ENCODE data around the gene TMEM266.
"Not testable (repeated sequence)": the region's sequence is repeated elsewhere in the genome, so short reads cannot be mapped to it uniquely, and the experiment has no call there.

The TMEM266 gene

GRCh38 chr15:76034111-76034510 is 25.7 kb upstream of the TMEM266 start:
- no peak overlapping the region for H4K91ac ChIP-seq (ENCODE audit: low read length)
- H3K18ac ChIP-seq (ENCODE audit: low read depth in 1 of 2, low read length in 2 of 2), result no peak overlapping the region
- H3K9ac ChIP-seq (ENCODE audit: low read length), result no peak overlapping the region
- H3K4me2 ChIP-seq (ENCODE audit: low read length, poor library complexity, severe bottlenecking), result no peak overlapping the region
- H3K9me3 ChIP-seq (ENCODE audit: control insufficient read depth, low read length), result peaks cover 9% of the 10 kb centered on the region
- no peak overlapping the region for H2BK5ac ChIP-seq (ENCODE audit: low read depth, low read length, poor library complexity, severe bottlenecking)
- H3K79me1 ChIP-seq (replicated peaks; ENCODE audit: low read length, poor library complexity, severe bottlenecking), result no peaks in the 10 kb centered on the region
- no peaks in the 10 kb centered on the region for H3K4me1 ChIP-seq (ENCODE audit: control insufficient read depth, insufficient read depth, low read depth, low read length)
- H3K4ac ChIP-seq (ENCODE audit: low read depth in 1 of 2, low read length in 2 of 2), result no peak overlapping the region
- no peak overlapping the region for H3K14ac ChIP-seq (ENCODE audit: low read length in 2 of 2)
- no peaks in the 10 kb centered on the region for H3K36me3 ChIP-seq (ENCODE audit: control insufficient read depth in 1 of 2, insufficient read depth in 2 of 2, low read depth in 1 of 2, low read length in 2 of 2)
- H3K27me3 ChIP-seq (ENCODE audit: control insufficient read depth in 1 of 2, insufficient read depth in 1 of 2, low read length in 2 of 2), result peaks cover 12 to 21% of the 10 kb centered on the region in 2 experiments
- no peak overlapping the region for H2BK15ac ChIP-seq (ENCODE audit: low read depth, poor library complexity, severe bottlenecking)
- no peak overlapping the region for H3K23ac ChIP-seq (ENCODE audit: low read length in 2 of 2)
- no peak overlapping the region for H3K4me3 ChIP-seq (ENCODE audit: insufficient read depth in 1 of 2, low read depth in 1 of 2, low read length in 2 of 2)
- no peak overlapping the region for H3K27ac ChIP-seq (ENCODE audit: low read length, poor library complexity, severe bottlenecking)
- no peak overlapping the region for H2AFZ ChIP-seq (ENCODE audit: low read depth, low read length)
- H2BK120ac ChIP-seq (ENCODE audit: low read depth, low read length), result no peak overlapping the region
- H4K8ac ChIP-seq (ENCODE audit: low read length), result no peak overlapping the region
- no peak overlapping the region for H2BK12ac ChIP-seq (ENCODE audit: low read length in 2 of 2)
- DNase-seq, result no peak
- 77% methylated on average over 2 of the region's 2 CpGs for WGBS
- no peak overlapping the region for H2AK5ac ChIP-seq (ENCODE audit: low read length, severe bottlenecking)

DNA sequence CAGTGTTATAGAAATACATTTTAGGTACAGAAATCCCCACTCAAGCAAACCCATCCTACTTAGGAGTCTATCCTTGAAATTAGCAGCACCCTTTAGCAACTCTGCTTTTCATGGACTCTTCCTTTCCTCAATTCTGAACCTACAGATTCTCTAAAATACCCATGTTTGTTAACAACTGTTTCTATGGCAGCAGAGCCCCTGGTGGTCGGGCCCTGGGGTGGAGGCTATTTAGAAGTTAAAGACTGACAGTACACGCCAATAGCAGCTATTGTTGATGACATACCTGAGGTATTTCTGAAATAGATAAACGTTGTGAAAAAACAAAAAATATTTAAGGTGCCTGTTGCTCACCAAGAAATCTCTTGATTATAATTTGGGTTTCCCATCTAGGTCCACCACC is 24.2 kb upstream of the TMEM266 start:
- H3K27me3 ChIP-seq (ENCODE audit: control insufficient read depth in 1 of 2, insufficient read depth in 1 of 2, low read length in 2 of 2), result peaks cover 12 to 21% of the 10 kb centered on the region in 2 experiments
- H4K91ac ChIP-seq (ENCODE audit: low read length), result no peak overlapping the region
- DNase-seq, result no peak
- no peak overlapping the region for H3K4me3 ChIP-seq (ENCODE audit: insufficient read depth in 1 of 2, low read depth in 1 of 2, low read length in 2 of 2)
- no peak overlapping the region for H3K9ac ChIP-seq (ENCODE audit: low read length)
- H3K4me1 ChIP-seq (ENCODE audit: control insufficient read depth, insufficient read depth, low read depth, low read length), result no peaks in the 10 kb centered on the region
- no peak overlapping the region for H2BK15ac ChIP-seq (ENCODE audit: low read depth, poor library complexity, severe bottlenecking)
- no peak overlapping the region for H2AFZ ChIP-seq (ENCODE audit: low read depth, low read length)
- no peaks in the 10 kb centered on the region for H3K79me1 ChIP-seq (replicated peaks; ENCODE audit: low read length, poor library complexity, severe bottlenecking)
- H2BK5ac ChIP-seq (ENCODE audit: low read depth, low read length, poor library complexity, severe bottlenecking), result no peak overlapping the region
- H3K4me2 ChIP-seq (ENCODE audit: low read length, poor library complexity, severe bottlenecking), result no peak overlapping the region
- 38% methylated on average over 2 of the region's 3 CpGs for WGBS
- no peaks in the 10 kb centered on the region for H3K36me3 ChIP-seq (ENCODE audit: control insufficient read depth in 1 of 2, insufficient read depth in 2 of 2, low read depth in 1 of 2, low read length in 2 of 2)
- no peak overlapping the region for H2BK12ac ChIP-seq (ENCODE audit: low read length in 2 of 2)
- H3K23ac ChIP-seq (ENCODE audit: low read length in 2 of 2), result no peak overlapping the region
- no peak overlapping the region for H3K14ac ChIP-seq (ENCODE audit: low read length in 2 of 2)
- H3K9me3 ChIP-seq (ENCODE audit: control insufficient read depth, low read length), result peaks cover 11% of the 10 kb centered on the region
- H2BK120ac ChIP-seq (ENCODE audit: low read depth, low read length), result no peak overlapping the region
- H2AK5ac ChIP-seq (ENCODE audit: low read length, severe bottlenecking), result no peak overlapping the region
- H3K4ac ChIP-seq (ENCODE audit: low read depth in 1 of 2, low read length in 2 of 2), result no peak overlapping the region
- H3K18ac ChIP-seq (ENCODE audit: low read depth in 1 of 2, low read length in 2 of 2), result no peak overlapping the region
- H3K27ac ChIP-seq (ENCODE audit: low read length, poor library complexity, severe bottlenecking), result no peak overlapping the region
- no peak overlapping the region for H4K8ac ChIP-seq (ENCODE audit: low read length)

DNA sequence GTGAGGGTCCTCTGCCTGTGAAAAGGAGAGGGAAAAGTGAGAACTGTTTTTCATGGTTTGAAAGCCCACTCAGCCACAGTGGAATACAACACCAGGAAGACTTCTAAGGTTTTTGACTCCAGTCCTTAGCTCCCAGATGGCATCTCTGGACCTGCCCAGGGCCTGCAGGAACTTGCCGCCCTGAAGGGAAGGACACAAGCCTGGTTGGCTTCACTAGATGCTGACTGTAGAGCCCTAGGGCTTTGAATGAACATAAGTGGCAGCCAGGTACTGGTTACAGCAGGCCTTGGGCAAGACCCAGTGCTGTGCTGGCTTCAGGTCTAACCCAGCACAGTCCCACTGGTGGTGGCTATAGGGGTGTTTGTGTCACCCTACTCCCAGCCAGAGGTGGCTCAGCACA is 21.3 kb upstream of the TMEM266 start:
- H3K14ac ChIP-seq (ENCODE audit: low read length in 2 of 2), result no peak overlapping the region
- H2BK15ac ChIP-seq (ENCODE audit: low read depth, poor library complexity, severe bottlenecking), result no peak overlapping the region
- no peak overlapping the region for H2BK5ac ChIP-seq (ENCODE audit: low read depth, low read length, poor library complexity, severe bottlenecking)
- peaks cover 27% of the 10 kb centered on the region for H3K9me3 ChIP-seq (ENCODE audit: control insufficient read depth, low read length)
- H4K8ac ChIP-seq (ENCODE audit: low read length), result no peak overlapping the region
- no peaks in the 10 kb centered on the region for H3K79me1 ChIP-seq (replicated peaks; ENCODE audit: low read length, poor library complexity, severe bottlenecking)
- H3K4me3 ChIP-seq (ENCODE audit: insufficient read depth in 1 of 2, low read depth in 1 of 2, low read length in 2 of 2), result no peak overlapping the region
- H4K91ac ChIP-seq (ENCODE audit: low read length), result no peak overlapping the region
- no peak overlapping the region for H2BK120ac ChIP-seq (ENCODE audit: low read depth, low read length)
- DNase-seq, result no peak
- H2BK12ac ChIP-seq (ENCODE audit: low read length in 2 of 2), result no peak overlapping the region
- H3K27me3 ChIP-seq (ENCODE audit: control insufficient read depth in 1 of 2, insufficient read depth in 1 of 2, low read length in 2 of 2), result peaks cover 12 to 21% of the 10 kb centered on the region in 2 experiments
- H3K4me1 ChIP-seq (ENCODE audit: control insufficient read depth, insufficient read depth, low read depth, low read length), result no peaks in the 10 kb centered on the region
- H3K36me3 ChIP-seq (ENCODE audit: control insufficient read depth in 1 of 2, insufficient read depth in 2 of 2, low read depth in 1 of 2, low read length in 2 of 2), result no peaks in the 10 kb centered on the region
- no peak overlapping the region for H3K18ac ChIP-seq (ENCODE audit: low read depth in 1 of 2, low read length in 2 of 2)
- H3K4me2 ChIP-seq (ENCODE audit: low read length, poor library complexity, severe bottlenecking), result no peak overlapping the region
- no peak overlapping the region for H2AK5ac ChIP-seq (ENCODE audit: low read length, severe bottlenecking)
- WGBS, result 83% methylated on average over 1 of the region's 1 CpG
- no peak overlapping the region for H2AFZ ChIP-seq (ENCODE audit: low read depth, low read length)
- H3K23ac ChIP-seq (ENCODE audit: low read length in 2 of 2), result no peak overlapping the region
- H3K4ac ChIP-seq (ENCODE audit: low read depth in 1 of 2, low read length in 2 of 2), result no peak overlapping the region
- H3K9ac ChIP-seq (ENCODE audit: low read length), result no peak overlapping the region
- H3K27ac ChIP-seq (ENCODE audit: low read length, poor library complexity, severe bottlenecking), result no peak overlapping the region

DNA sequence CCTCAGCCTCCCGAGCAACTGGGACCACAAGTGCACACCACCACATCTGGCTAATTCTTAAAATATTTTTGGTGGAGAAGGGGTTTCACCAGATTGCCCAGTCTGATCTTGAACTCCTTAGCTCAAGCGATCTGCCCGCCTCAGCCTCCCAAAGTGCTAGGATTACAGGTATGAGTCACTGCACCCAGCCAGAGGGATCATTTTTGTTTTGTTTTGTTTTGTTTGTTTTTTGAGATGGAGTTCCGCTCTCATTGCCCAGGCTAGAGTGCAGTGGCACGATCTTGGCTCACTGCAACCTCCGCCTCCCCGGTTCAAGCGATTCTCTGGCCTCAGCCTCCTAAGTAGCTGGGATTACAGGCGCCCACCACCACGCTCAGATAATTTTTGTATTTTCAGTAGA is 5.6 kb upstream of the TMEM266 start:
- not testable (repeated sequence) for H3K27ac ChIP-seq (ENCODE audit: low read length, poor library complexity, severe bottlenecking); H3K23ac ChIP-seq (ENCODE audit: low read length in 2 of 2); H3K4me2 ChIP-seq (ENCODE audit: low read length, poor library complexity, severe bottlenecking); H3K4me3 ChIP-seq (ENCODE audit: insufficient read depth in 1 of 2, low read depth in 1 of 2, low read length in 2 of 2); H2AFZ ChIP-seq (ENCODE audit: low read depth, low read length); H3K9me3 ChIP-seq (ENCODE audit: control insufficient read depth, low read length); H2BK5ac ChIP-seq (ENCODE audit: low read depth, low read length, poor library complexity, severe bottlenecking); H3K18ac ChIP-seq (ENCODE audit: low read depth in 1 of 2, low read length in 2 of 2); H2AK5ac ChIP-seq (ENCODE audit: low read length, severe bottlenecking); H4K91ac ChIP-seq (ENCODE audit: low read length); H4K8ac ChIP-seq (ENCODE audit: low read length); H2BK120ac ChIP-seq (ENCODE audit: low read depth, low read length); DNase-seq; H3K14ac ChIP-seq (ENCODE audit: low read length in 2 of 2); H2BK15ac ChIP-seq (ENCODE audit: low read depth, poor library complexity, severe bottlenecking); H3K4ac ChIP-seq (ENCODE audit: low read depth in 1 of 2, low read length in 2 of 2); H3K4me1 ChIP-seq (ENCODE audit: control insufficient read depth, insufficient read depth, low read depth, low read length); H2BK12ac ChIP-seq (ENCODE audit: low read length in 2 of 2); H3K36me3 ChIP-seq (ENCODE audit: control insufficient read depth in 1 of 2, insufficient read depth in 2 of 2, low read depth in 1 of 2, low read length in 2 of 2); H3K79me1 ChIP-seq (replicated peaks; ENCODE audit: low read length, poor library complexity, severe bottlenecking); H3K9ac ChIP-seq (ENCODE audit: low read length)
- peaks cover 18 to 51% of the 10 kb centered on the region in 2 experiments for H3K27me3 ChIP-seq (ENCODE audit: control insufficient read depth in 1 of 2, insufficient read depth in 1 of 2, low read length in 2 of 2)
- 91% methylated on average over 10 of the region's 10 CpGs for WGBS

All from mesenchymal stem cell (in vitro differentiated cells and primary cell).